HL-60 (cell line): ENCODE measurements around the gene ZNF75A.

Source experiments
- DNase-seq, 2 experiments: peaks; one replicate each; pipeline ENCODE4 v3.0.0-alpha.2; 2010 to 2020; ENCODE audit warnings: low read depth in 1 of 2, low spot score in 1 of 2
- H3K27ac ChIP-seq: fragments of 250-450 bp; sonication (Bioruptor Pico); replicated peaks from 2 replicates; pipeline ENCODE4 v1.5.1; 2020; ENCODE audit warnings: mild to moderate bottlenecking, moderate library complexity
- H3K27me3 ChIP-seq: fragments of 250-450 bp; sonication (Bioruptor Pico); 2 replicates; pipeline ENCODE4 v1.5.1; 2021; ENCODE audit warnings: mild to moderate bottlenecking, moderate library complexity; ENCODE audit not compliant: insufficient read depth, poor library complexity, severe bottlenecking
- H3K4me3 ChIP-seq: replicated peaks from 2 replicates; pipeline ENCODE4 v1.5.1; 2011; ENCODE audit warnings: mild to moderate bottlenecking, control low read depth, low read length; ENCODE audit not compliant: insufficient read depth
- GABPA ChIP-seq: IDR thresholded peaks from 2 replicates; pipeline ENCODE4 v1.6.1; 2012; ENCODE audit warnings: low read depth
- POLR2AphosphoS5 ChIP-seq: IDR thresholded peaks from 2 replicates; pipeline ENCODE4 v1.6.1; 2012; ENCODE audit warnings: low read depth
- SPI1 ChIP-seq: IDR thresholded peaks from 2 replicates; pipeline ENCODE4 v1.6.1; 2012; ENCODE audit warnings: low read depth, mild to moderate bottlenecking, borderline replicate concordance
- TF ChIP-seq, protein P1 (sequence below): IDR thresholded peaks from 2 replicates; pipeline ENCODE4 v1.6.1; 2012; ENCODE audit warnings: low read depth; ENCODE audit not compliant: insufficient replicate concordance
- TF ChIP-seq, protein P2 (sequence below): IDR thresholded peaks from one replicate; pipeline ENCODE4 v1.5.1; 2011; ENCODE audit warnings: low read length, control low read depth, inconsistent platforms; ENCODE audit not compliant: insufficient read depth

Gene ZNF75A

DNA sequence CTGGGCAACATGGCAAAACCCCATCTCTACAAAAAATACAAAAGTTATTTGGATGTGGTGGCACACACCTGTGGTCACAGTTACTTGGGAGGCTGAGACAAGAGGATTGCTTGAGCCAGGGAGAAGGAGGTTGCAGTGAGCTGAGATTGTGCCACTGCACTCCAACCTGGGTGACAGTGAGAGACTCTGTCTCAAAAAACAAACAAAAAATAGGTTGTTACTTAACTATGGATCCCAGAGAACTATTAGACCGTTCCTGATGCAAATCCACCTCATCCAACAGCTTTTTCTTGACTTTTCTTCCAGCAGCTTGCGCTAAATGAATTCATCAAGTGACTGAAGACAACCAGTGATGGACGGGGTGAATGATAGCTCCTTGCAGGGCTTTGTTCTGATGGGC lies 50.3 kb downstream of the ZNF75A start, which contains the start of gene OR2C1:
OR2C1 (plus strand) TSS at position 301 of the 400 bp plus-strand sequence; CDS start at position 353, 52 bp downstream.
- TF ChIP-seq SPI1 (no peak), GABPA (no peak), POLR2AphosphoS5 (no peak)
- TF ChIP-seq, protein P1, sequence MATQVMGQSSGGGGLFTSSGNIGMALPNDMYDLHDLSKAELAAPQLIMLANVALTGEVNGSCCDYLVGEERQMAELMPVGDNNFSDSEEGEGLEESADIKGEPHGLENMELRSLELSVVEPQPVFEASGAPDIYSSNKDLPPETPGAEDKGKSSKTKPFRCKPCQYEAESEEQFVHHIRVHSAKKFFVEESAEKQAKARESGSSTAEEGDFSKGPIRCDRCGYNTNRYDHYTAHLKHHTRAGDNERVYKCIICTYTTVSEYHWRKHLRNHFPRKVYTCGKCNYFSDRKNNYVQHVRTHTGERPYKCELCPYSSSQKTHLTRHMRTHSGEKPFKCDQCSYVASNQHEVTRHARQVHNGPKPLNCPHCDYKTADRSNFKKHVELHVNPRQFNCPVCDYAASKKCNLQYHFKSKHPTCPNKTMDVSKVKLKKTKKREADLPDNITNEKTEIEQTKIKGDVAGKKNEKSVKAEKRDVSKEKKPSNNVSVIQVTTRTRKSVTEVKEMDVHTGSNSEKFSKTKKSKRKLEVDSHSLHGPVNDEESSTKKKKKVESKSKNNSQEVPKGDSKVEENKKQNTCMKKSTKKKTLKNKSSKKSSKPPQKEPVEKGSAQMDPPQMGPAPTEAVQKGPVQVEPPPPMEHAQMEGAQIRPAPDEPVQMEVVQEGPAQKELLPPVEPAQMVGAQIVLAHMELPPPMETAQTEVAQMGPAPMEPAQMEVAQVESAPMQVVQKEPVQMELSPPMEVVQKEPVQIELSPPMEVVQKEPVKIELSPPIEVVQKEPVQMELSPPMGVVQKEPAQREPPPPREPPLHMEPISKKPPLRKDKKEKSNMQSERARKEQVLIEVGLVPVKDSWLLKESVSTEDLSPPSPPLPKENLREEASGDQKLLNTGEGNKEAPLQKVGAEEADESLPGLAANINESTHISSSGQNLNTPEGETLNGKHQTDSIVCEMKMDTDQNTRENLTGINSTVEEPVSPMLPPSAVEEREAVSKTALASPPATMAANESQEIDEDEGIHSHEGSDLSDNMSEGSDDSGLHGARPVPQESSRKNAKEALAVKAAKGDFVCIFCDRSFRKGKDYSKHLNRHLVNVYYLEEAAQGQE = no peak
- TF ChIP-seq, protein P2, sequence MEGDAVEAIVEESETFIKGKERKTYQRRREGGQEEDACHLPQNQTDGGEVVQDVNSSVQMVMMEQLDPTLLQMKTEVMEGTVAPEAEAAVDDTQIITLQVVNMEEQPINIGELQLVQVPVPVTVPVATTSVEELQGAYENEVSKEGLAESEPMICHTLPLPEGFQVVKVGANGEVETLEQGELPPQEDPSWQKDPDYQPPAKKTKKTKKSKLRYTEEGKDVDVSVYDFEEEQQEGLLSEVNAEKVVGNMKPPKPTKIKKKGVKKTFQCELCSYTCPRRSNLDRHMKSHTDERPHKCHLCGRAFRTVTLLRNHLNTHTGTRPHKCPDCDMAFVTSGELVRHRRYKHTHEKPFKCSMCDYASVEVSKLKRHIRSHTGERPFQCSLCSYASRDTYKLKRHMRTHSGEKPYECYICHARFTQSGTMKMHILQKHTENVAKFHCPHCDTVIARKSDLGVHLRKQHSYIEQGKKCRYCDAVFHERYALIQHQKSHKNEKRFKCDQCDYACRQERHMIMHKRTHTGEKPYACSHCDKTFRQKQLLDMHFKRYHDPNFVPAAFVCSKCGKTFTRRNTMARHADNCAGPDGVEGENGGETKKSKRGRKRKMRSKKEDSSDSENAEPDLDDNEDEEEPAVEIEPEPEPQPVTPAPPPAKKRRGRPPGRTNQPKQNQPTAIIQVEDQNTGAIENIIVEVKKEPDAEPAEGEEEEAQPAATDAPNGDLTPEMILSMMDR = no peak
- no peak for DNase-seq
- Histone ChIP-seq H3K4me3 (no peak within 1 kb of the TSS), H3K27ac (no peak within 1 kb of the TSS), H3K27me3 (no peaks in the 10 kb centered on the region)

DNA sequence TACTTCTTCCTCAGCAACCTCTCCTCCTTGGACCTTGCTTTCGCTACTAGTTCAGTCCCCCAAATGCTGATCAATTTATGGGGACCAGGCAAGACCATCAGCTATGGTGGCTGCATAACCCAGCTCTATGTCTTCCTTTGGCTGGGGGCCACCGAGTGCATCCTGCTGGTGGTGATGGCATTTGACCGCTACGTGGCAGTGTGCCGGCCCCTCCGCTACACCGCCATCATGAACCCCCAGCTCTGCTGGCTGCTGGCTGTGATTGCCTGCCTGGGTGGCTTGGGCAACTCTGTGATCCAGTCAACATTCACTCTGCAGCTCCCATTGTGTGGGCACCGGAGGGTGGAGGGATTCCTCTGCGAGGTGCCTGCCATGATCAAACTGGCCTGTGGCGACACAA lies 50.8 kb downstream of the ZNF75A start:
- no peak for DNase-seq

DNA sequence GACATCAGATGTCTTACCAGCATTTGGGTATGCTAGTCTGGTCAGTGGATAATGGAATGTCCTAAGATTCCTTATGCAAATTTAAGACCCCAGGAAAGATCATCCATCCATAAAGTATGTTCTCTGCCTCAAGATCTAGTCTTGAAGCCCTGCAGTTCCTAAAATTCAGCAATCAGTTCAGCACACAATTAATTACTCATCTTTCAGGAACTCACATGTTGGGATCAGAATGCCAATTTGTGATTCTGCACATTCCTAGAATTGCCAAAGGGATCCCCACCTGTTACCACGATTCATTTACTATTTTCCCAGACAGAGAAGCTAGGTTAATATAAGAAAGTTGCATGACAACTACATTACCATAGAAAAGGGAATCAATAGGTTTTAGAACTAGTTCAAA lies 53.6 kb downstream of the ZNF75A start:
- no peak for DNase-seq
- no peak overlapping the region for H3K27ac ChIP-seq
- TF ChIP-seq, protein P1 = no peak
- no peak for TF ChIP-seq SPI1
- no peak for TF ChIP-seq GABPA
- TF ChIP-seq, protein P2 = no peak
- no peak for TF ChIP-seq POLR2AphosphoS5
- H3K27me3 ChIP-seq = no peaks in the 10 kb centered on the region
- no peak overlapping the region for H3K4me3 ChIP-seq

More for the DNA sequence above, 50.8 kb downstream of the ZNF75A start:
- no peak overlapping the region for H3K4me3 ChIP-seq
- no peaks in the 10 kb centered on the region for H3K27me3 ChIP-seq
- TF ChIP-seq, protein P1 = no peak
- no peak overlapping the region for H3K27ac ChIP-seq
